ENCODE data around the gene BIN1. TPM values are rescaled to one million over a fixed set of nuclear protein-coding genes. Genes with fewer than 3 reads are reported as not detected.

BIN1 gene
- total RNA-seq, 1 experiment from 2014 or later = 31.8 TPM

GRCh38 chr2:127087791-127088495 lies 19.0 kb downstream of the BIN1 start:
- TF ChIP-seq ZNF274 (IDR thresholded peaks at IDR 0.05; ENCODE audit: low read depth, low read length) (no peak), TCF7L2 (IDR thresholded peaks at IDR 0.05; ENCODE audit: borderline replicate concordance, extremely low read depth, insufficient read depth, insufficient read length) (no peak), ATF3 (IDR thresholded peaks at IDR 0.05) (no peak)
- Histone ChIP-seq H3K9me3 (ENCODE audit: control insufficient read depth in 1 of 2, insufficient read depth in 1 of 2, low read depth in 1 of 2, low read length in 2 of 2) (no peaks in the 10 kb centered on the region), H3K4me2 (ENCODE audit: low read length) (no peak overlapping the region), H3K27me3 (ENCODE audit: insufficient read depth, low read length) (no peaks in the 10 kb centered on the region), H3K4me1 (ENCODE audit: control insufficient read depth in 1 of 2, insufficient read depth in 2 of 2, low read length in 2 of 2) (peaks cover 6 to 24% of the 10 kb centered on the region in 2 experiments), H4K20me1 (ENCODE audit: insufficient read depth) (no peaks in the 10 kb centered on the region), H3K4me3 (replicated peaks in 1 of 2; ENCODE audit: low read depth in 1 of 2, low read length in 2 of 2) (no peak overlapping the region), H2AFZ (ENCODE audit: low read depth, low read length, poor library complexity, severe bottlenecking) (no peak overlapping the region), H3K9me2 (ENCODE audit: insufficient read depth) (no peaks in the 10 kb centered on the region), H3K9ac (ENCODE audit: low read length) (no peak overlapping the region), H3K79me2 (ENCODE audit: insufficient read depth, low read length) (no peaks in the 10 kb centered on the region; the same call in 1 of the 2 replicates), H3K36me3 (ENCODE audit: control insufficient read depth in 1 of 2, insufficient read depth in 2 of 2, low read length in 2 of 2) (no peaks in the 10 kb centered on the region), H3K27ac (ENCODE audit: low read depth, low read length) (no peak overlapping the region)
- ATAC-seq (no peak), DNase-seq (ENCODE audit: low read depth, low spot score) (no peak)
- intact Hi-C loops (cut with micrococcal nuclease) = no loop called here
- BruUV-seq (replicated peaks) = no TSS peak
- ChIA-PET POLR2A (no interaction called here), CTCF (no interaction called here), RAD21 (ENCODE audit: low non-redundant PET in 1 of 2, low total read pairs in 2 of 2, uncharacterized antibody in 2 of 2, unreplicated experiment in 2 of 2) (no interaction called here)

GRCh38 chr2:127086990-127087790 lies 19.8 kb downstream of the BIN1 start:
- no peaks in the 10 kb centered on the region for H3K9me2 ChIP-seq (ENCODE audit: insufficient read depth)
- no peak overlapping the region for H3K4me2 ChIP-seq (ENCODE audit: low read length)
- no TSS peak for BruUV-seq (replicated peaks)
- no peaks in the 10 kb centered on the region for H3K36me3 ChIP-seq (ENCODE audit: control insufficient read depth in 1 of 2, insufficient read depth in 2 of 2, low read length in 2 of 2)
- H3K4me3 ChIP-seq (replicated peaks in 1 of 2; ENCODE audit: low read depth in 1 of 2, low read length in 2 of 2) = no peak overlapping the region
- peaks cover 0 to 20% of the 10 kb centered on the region in 2 experiments; a peak in 2 of 4 replicates for H3K4me1 ChIP-seq (ENCODE audit: control insufficient read depth in 1 of 2, insufficient read depth in 2 of 2, low read length in 2 of 2)
- no peaks in the 10 kb centered on the region for H4K20me1 ChIP-seq (ENCODE audit: insufficient read depth)
- H3K27ac ChIP-seq (ENCODE audit: low read depth, low read length) = no peak overlapping the region
- no peaks in the 10 kb centered on the region for H3K79me2 ChIP-seq (ENCODE audit: insufficient read depth, low read length)
- ChIA-PET POLR2A (no interaction called here), RAD21 (ENCODE audit: low non-redundant PET in 1 of 2, low total read pairs in 2 of 2, uncharacterized antibody in 2 of 2, unreplicated experiment in 2 of 2) (no interaction called here), CTCF (no interaction called here)
- H3K9ac ChIP-seq (ENCODE audit: low read length) = no peak overlapping the region
- no peaks in the 10 kb centered on the region for H3K27me3 ChIP-seq (ENCODE audit: insufficient read depth, low read length)
- no peak for DNase-seq (ENCODE audit: low read depth, low spot score)
- H2AFZ ChIP-seq (ENCODE audit: low read depth, low read length, poor library complexity, severe bottlenecking) = no peak overlapping the region
- no peak for ATAC-seq
- intact Hi-C loops (cut with micrococcal nuclease) = no loop called here
- no peaks in the 10 kb centered on the region for H3K9me3 ChIP-seq (ENCODE audit: control insufficient read depth in 1 of 2, insufficient read depth in 1 of 2, low read depth in 1 of 2, low read length in 2 of 2)
- no peak for TF ChIP-seq SIN3A (IDR thresholded peaks at IDR 0.05; ENCODE audit: low read depth)
- no peak for TF ChIP-seq SP1 (IDR thresholded peaks at IDR 0.05; ENCODE audit: low read depth)
- TF ChIP-seq CTCF (IDR thresholded peaks at IDR 0.05 in 2 of 3, conservative IDR thresholded peaks at IDR 0.05 in 1 of 3; ENCODE audit: borderline replicate concordance in 1 of 3, insufficient read depth in 1 of 3, low read depth in 2 of 3, low read length in 2 of 3) = no peak
- TF ChIP-seq SRF (IDR thresholded peaks at IDR 0.05; ENCODE audit: low read depth) = no peak
- no peak for TF ChIP-seq YY1 (IDR thresholded peaks at IDR 0.05; ENCODE audit: extremely low read depth, insufficient replicate concordance, low read depth, low read length)
- TF ChIP-seq JUND (IDR thresholded peaks at IDR 0.05) = no peak
- no peak for TF ChIP-seq ATF3 (IDR thresholded peaks at IDR 0.05)
- TF ChIP-seq POLR2A (IDR thresholded peaks at IDR 0.05; ENCODE audit: borderline replicate concordance, extremely low read depth, insufficient read depth, insufficient read length) = no peak
- no peak for TF ChIP-seq EGR1 (IDR thresholded peaks at IDR 0.05; ENCODE audit: low read depth)
- TF ChIP-seq TCF7L2 (IDR thresholded peaks at IDR 0.05; ENCODE audit: borderline replicate concordance, extremely low read depth, insufficient read depth, insufficient read length) = no peak
- TF ChIP-seq ZBTB33 (IDR thresholded peaks at IDR 0.05; ENCODE audit: extremely low read depth, insufficient replicate concordance, low read length) = no peak
- TF ChIP-seq MAX (IDR thresholded peaks at IDR 0.05) = no peak
